GM04503 (cell line): ENCODE measurements around the gene NHLRC4.

ENCODE experiments used
- DNase-seq: peaks from one replicate; pipeline ENCODE4 v3.0.0-alpha.2; 2012; ENCODE audit warnings: low read depth

Gene NHLRC4

DNA sequence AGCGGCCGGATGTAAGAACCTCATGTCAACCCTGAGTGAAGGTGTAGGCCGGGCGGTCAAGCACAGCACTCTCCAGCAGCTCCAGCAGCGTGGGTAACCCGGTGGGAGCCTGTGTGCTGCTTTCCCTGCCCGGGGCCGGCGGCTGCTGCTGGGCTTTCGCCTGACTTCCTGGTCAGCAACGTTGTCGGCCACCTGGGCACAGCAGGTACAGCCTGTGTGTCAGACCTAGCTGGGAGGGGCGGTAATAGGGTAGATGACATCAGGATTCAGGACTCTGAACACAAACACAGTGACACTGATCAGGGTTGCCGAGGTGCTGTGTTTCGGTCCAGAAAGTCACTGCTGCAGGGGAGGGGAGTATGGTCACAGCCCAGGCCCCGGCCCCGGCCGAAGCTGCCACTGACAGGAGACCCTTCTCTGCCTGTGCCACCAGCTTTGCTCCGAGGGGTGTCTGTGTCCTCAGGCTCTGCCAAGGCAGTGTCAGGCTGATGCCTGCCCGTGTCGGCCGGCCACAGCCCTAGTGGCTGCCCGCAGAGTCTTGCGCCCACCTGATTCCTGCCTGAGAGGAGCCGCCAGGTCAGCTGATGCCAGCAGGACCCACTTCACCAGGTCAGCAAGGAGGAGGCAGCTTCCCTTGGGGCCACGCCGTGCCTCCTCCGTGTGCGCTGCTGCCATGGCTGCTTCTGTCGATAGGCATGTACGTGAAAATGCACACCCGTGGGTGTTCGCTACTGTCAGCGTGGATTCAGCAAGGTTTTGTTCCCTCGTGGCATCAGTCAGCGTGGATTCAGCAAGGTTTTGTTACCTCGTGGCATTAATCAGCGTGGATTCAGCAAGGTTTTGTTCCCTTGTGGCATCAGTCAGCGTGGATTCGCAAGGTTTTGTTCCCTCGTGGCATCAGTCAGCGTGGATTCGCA is 32.3 kb downstream of the NHLRC4 start:
- DNase-seq: no peak

GRCh38 chr16:600781-601180 is 34.0 kb downstream of the NHLRC4 start:
- DNase-seq: no peak

GRCh38 chr16:603933-604332 is 37.1 kb downstream of the NHLRC4 start:
- no peak for DNase-seq

- no peak for DNase-seq
Observed at GRCh38 chr16:606656-607307, 40.0 kb downstream of the NHLRC4 start.

DNA sequence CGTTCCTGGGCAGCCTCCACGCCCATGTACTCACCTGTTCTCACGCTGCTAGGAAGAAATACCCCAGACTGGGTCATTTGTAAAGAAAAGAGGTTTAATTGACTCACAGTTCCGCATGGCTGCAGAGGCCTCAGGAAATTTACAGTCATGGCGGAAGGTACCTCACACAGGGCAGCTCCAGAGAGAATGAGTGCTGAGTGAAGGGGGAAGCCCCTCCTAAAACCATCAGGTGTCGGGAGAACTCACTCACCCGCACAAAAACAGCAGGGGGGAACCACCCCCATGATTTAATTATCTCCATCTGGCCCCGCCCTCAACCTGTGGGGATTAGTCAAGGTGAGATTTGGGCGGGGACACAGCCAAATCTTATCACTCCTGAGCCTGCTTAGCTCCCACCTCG is 41.2 kb downstream of the NHLRC4 start:
- DNase-seq: no peak

GRCh38 chr16:609316-609715 is 42.5 kb downstream of the NHLRC4 start:
- no peak for DNase-seq

DNA sequence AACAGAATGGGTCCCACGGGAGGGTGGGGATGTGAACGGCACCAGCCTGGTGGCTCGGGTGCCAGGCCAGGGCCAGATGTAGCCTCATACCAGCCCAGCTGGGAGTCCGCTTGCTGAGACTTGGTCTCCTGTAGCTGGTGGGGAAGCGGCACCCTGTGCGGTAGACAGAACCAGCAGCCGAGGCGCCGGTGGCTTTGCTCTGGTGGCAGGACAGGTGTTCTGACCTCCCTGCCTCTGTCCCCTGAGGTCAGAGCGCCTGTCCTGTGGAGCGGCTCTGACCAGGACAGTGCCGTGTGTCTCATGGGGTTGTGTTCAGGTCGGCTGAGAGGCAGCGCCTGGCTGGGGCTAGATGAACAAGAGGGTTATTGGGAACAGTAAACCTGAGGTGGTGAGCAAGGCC is 43.2 kb downstream of the NHLRC4 start:
- no peak for DNase-seq

DNA sequence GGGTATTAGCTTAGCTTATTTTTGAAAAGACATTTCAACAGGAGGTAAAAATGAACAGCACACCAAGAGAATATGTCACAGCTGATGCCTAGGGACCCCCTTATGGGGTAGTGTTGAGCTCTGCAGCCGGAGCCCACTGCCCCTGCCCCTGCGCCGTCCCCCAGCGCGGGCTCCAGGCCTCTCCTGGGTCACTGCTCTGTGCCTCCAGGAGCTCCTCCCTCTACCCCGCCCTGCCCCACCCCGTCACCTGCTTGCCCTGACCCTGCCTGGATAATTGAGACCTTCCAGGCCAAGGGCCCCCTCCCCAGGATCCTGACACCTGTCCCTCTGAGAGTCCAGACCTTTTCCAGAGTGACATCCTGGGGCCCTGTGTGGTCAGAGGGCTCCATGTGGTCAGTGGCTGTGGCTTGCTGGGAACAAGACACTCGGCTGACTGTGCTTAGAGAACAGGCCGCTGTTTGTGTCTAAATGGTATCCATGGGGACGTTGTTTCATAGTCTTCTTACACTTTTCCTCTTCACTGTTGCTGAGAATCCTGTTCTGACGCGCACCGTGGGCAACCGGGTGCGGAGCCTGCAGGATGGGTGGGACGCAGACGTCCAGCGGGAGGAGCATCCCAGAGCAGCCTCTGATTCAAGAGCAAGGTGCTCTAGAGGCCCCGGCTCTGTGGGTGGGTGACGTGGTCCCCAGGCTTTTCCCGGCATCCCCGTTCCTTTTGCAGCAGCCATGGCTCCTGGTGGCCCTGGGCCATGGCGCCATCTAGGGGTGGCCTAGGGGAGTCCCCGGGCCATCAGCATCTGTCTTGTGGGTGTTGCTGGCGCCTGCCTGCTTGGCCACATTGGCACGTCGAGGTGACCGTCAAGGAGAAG is 43.9 kb downstream of the NHLRC4 start:
- no peak for DNase-seq

DNA sequence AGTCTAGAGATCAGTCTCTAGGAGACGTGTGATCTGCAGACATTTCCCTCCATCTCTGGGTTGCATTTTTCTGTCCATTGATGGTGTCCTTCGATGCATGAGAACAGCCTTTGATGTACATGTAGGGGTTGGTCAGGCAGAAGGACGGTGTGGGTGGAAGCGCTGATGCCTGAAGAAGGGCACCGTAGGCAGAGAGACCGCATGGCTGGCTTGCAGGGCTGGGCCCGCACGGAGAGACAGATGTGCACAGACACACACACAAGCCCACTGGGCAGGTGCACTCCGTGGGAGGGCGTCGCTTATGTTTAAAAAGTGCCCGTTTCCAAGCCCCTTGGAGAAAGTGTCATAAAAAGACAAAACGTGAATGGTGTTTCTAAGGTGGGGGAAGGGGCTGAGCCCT is 48.3 kb downstream of the NHLRC4 start:
- no peak for DNase-seq

DNA sequence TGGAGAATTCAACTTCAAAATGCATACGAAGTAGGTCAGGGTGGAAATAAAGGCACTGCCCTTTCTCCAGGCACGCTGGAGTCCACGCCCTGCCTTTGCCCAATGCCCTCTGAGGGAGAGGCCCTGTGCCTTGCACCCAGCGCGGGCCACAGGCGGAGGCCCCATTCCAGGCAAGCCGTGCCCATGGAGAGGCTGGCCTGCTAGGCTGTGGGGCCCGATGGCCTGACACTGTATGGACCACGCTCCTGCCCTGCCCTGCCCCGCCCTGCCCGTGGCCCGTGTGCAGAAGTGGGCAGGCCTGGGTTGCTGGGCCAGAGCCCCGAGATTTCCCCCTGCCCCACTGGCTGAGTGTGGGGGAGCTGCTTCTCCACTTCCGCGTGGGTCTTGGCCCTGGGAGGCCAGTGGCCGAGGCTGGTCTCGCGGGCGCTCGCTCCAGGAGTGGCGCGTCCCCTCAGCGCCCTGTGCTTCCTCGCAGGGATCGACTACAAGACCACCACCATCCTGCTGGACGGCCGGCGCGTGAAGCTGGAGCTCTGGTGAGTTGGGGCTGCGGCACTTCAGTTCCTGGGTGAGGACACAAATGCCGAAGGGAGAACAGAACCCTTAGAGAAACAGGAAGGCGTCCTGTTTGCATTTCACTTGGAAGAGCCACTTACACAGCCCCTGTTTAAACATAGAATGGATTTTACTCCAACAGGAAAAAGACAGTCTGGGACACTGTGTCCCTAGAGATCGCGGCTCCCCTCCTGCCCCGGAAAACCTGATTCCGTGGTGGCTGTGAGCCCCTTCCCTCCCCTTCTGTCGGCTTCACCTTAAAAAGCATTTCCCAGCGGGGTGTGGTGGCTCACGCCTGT is 50.2 kb downstream of the NHLRC4 start:
- DNase-seq: no peak

GRCh38 chr16:617855-618254 is 51.0 kb downstream of the NHLRC4 start:
- no peak for DNase-seq
